OCI-LY1 (cell line): Measurements from ENCODE around the gene SNX24.

ENCODE experiments used
- H2AFZ ChIP-seq: fragments of 200-600 bp; sonication (generic), shearing (Covaris generic); 2 replicates; pipeline ENCODE4 v1.6.0; 2014; ENCODE audit warnings: antibody characterized with exemption, mild to moderate bottlenecking, low read length
- H3F3A ChIP-seq: fragments of 200-600 bp; sonication (generic), shearing (Covaris generic); 2 replicates; pipeline ENCODE4 v1.6.0; 2014; ENCODE audit warnings: mild to moderate bottlenecking, antibody characterized with exemption, low read length, moderate library complexity; ENCODE audit not compliant: insufficient read depth
- H3K27ac ChIP-seq: fragments of 200-600 bp; sonication (generic); 2 replicates; pipeline ENCODE4 v1.5.1; 2014; ENCODE audit warnings: low read length, mixed run types, mild to moderate bottlenecking, low read depth; ENCODE audit not compliant: poor library complexity, severe bottlenecking
- H3K27me3 ChIP-seq: fragments of 200-600 bp; sonication (generic); 2 replicates; pipeline ENCODE4 v1.6.0; 2014; ENCODE audit warnings: antibody characterized with exemption, mild to moderate bottlenecking, low read length, moderate library complexity; ENCODE audit not compliant: insufficient read depth
- H3K36me3 ChIP-seq: fragments of 200-600 bp; sonication (generic); 2 replicates; pipeline ENCODE4 v1.6.1; 2014; ENCODE audit warnings: mild to moderate bottlenecking, antibody characterized with exemption, low read length, moderate library complexity, mixed read lengths; ENCODE audit not compliant: insufficient read depth
- H3K4me1 ChIP-seq: fragments of 200-600 bp; sonication (generic); 2 replicates; pipeline ENCODE4 v1.5.1; 2014; ENCODE audit warnings: mild to moderate bottlenecking, low read length, moderate library complexity; ENCODE audit not compliant: insufficient read depth, severe bottlenecking
- H3K4me2 ChIP-seq: fragments of 200-600 bp; sonication (generic), shearing (Covaris generic); 2 replicates; pipeline ENCODE4 v1.6.1; 2014; ENCODE audit warnings: low read length
- H3K4me3 ChIP-seq: fragments of 200-600 bp; sonication (generic); 2 replicates; pipeline ENCODE4 v1.5.1; 2014; ENCODE audit warnings: low read length, low read depth, mild to moderate bottlenecking, mixed read lengths; ENCODE audit not compliant: poor library complexity, severe bottlenecking
- H3K79me2 ChIP-seq: fragments of 200-600 bp; shearing (Covaris generic); 2 replicates; pipeline ENCODE4 v1.6.1; 2016; ENCODE audit warnings: mixed run types, low read length, mixed read lengths; ENCODE audit not compliant: insufficient read depth
- H3K9ac ChIP-seq: fragments of 200-600 bp; sonication (generic), shearing (Covaris generic); 2 replicates; pipeline ENCODE4 v1.6.1; 2014; ENCODE audit warnings: mild to moderate bottlenecking, low read length, mixed read lengths
- H3K9me2 ChIP-seq: fragments of 200-600 bp; sonication (generic), shearing (Covaris generic); 2 replicates; pipeline ENCODE4 v1.6.1; 2014; ENCODE audit warnings: low read depth, mild to moderate bottlenecking, low read length, mixed read lengths
- H3K9me3 ChIP-seq: fragments of 200-600 bp; shearing (Covaris generic); 2 replicates; pipeline ENCODE4 v1.6.1; 2014; ENCODE audit warnings: low read length, mixed read lengths
- H4K20me1 ChIP-seq: fragments of 200-600 bp; sonication (generic), shearing (Covaris generic); 2 replicates; pipeline ENCODE4 v1.6.0; 2016; ENCODE audit warnings: mild to moderate bottlenecking, low read length; ENCODE audit not compliant: insufficient read depth
- CTCF ChIP-seq: fragments of 200-600 bp; sonication (generic), shearing (Covaris generic); IDR thresholded peaks from 2 replicates; pipeline ENCODE4 v1.5.1; 2017; ENCODE audit warnings: mild to moderate bottlenecking, antibody characterized with exemption, low read length, moderate library complexity, mixed read lengths
- EZH2 ChIP-seq: fragments of 200-600 bp; sonication (generic), shearing (Covaris generic); IDR thresholded peaks from 2 replicates; pipeline ENCODE4 v1.8.0; 2017; ENCODE audit warnings: borderline replicate concordance, mixed run types, mild to moderate bottlenecking, antibody characterized with exemption, low read length, moderate library complexity, mixed read lengths

Gene SNX24

GRCh38 chr5:123035918-123036390 lies 190.5 kb downstream of the SNX24 start:
- no peaks in the 10 kb centered on the region for H4K20me1 ChIP-seq
- H3F3A ChIP-seq: no peaks in the 10 kb centered on the region
- H3K9ac ChIP-seq: no peak overlapping the region
- TF ChIP-seq EZH2: no peak
- TF ChIP-seq CTCF: no peak
- H3K9me2 ChIP-seq: no peaks in the 10 kb centered on the region
- no peak overlapping the region for H2AFZ ChIP-seq
- no peak overlapping the region for H3K4me2 ChIP-seq
- no peaks in the 10 kb centered on the region for H3K27me3 ChIP-seq
- no peaks in the 10 kb centered on the region for H3K9me3 ChIP-seq
- no peaks in the 10 kb centered on the region for H3K79me2 ChIP-seq
- no peaks in the 10 kb centered on the region for H3K36me3 ChIP-seq
- no peak overlapping the region for H3K4me3 ChIP-seq
- no peak overlapping the region for H3K27ac ChIP-seq
- no peaks in the 10 kb centered on the region for H3K4me1 ChIP-seq

GRCh38 chr5:123036391-123037103 lies 191.1 kb downstream of the SNX24 start, which contains the start of gene PPIC:
PPIC (minus strand) TSS chr5:123036725; CDS start chr5:123036625, 100 bp downstream.
- Histone ChIP-seq H3K36me3 (no peaks in the 10 kb centered on the region), H2AFZ (no peak within 1 kb of the TSS), H3K9me2 (no peaks in the 10 kb centered on the region), H3K4me2 (no peak within 1 kb of the TSS), H3K27ac (no peak within 1 kb of the TSS), H3K4me1 (no peaks in the 10 kb centered on the region), H3K4me3 (no peak within 1 kb of the TSS), H3K9me3 (no peaks in the 10 kb centered on the region), H3F3A (no peaks in the 10 kb centered on the region), H3K27me3 (no peaks in the 10 kb centered on the region), H4K20me1 (no peaks in the 10 kb centered on the region), H3K79me2 (no peaks in the 10 kb centered on the region), H3K9ac (no peak within 1 kb of the TSS)
- TF ChIP-seq CTCF (no peak), EZH2 (no peak)

GRCh38 chr5:123037104-123037418 lies 191.6 kb downstream of the SNX24 start:
- Histone ChIP-seq H3K4me1 (no peaks in the 10 kb centered on the region), H3K4me2 (no peak overlapping the region), H3K27ac (no peak overlapping the region), H4K20me1 (no peaks in the 10 kb centered on the region), H3K4me3 (no peak overlapping the region), H3F3A (no peaks in the 10 kb centered on the region), H3K9me3 (no peaks in the 10 kb centered on the region), H3K79me2 (no peaks in the 10 kb centered on the region), H3K36me3 (no peaks in the 10 kb centered on the region), H3K27me3 (no peaks in the 10 kb centered on the region), H2AFZ (no peak overlapping the region), H3K9me2 (no peaks in the 10 kb centered on the region), H3K9ac (no peak overlapping the region)
- TF ChIP-seq CTCF (no peak), EZH2 (no peak)
